Epithelial cell of proximal tubule (primary cell): ENCODE results near the gene TTC39B. TPM values are rescaled to one million over a fixed set of nuclear protein-coding genes. Genes with fewer than 3 reads are reported as not detected.

Experiments used
- DNase-seq: peaks from one replicate; pipeline ENCODE4 v3.0.0-alpha.2; 2011; ENCODE audit warnings: low read depth
- H3K4me3 ChIP-seq: 2 replicates; pipeline ENCODE4 v1.5.1; 2011; ENCODE audit warnings: low read depth, mild to moderate bottlenecking, low read length
- CTCF ChIP-seq: conservative IDR thresholded peaks from 2 replicates; pipeline ENCODE4 v1.5.1; 2012; ENCODE audit warnings: low read depth, mild to moderate bottlenecking, low read length
- total RNA-seq: library from RNA; depleted of rRNA; stranded (reverse); fragments of >200 nt; gene quantifications from 2 replicates; pipeline ENCODE4 v1.2.3, GENCODE V29; 2015

Gene TTC39B
- total RNA-seq, 1 donor from 2014 or later: 5.2 TPM

GRCh38 chr9:15249981-15250380 is 57.0 kb downstream of the TTC39B start:
- no peak overlapping the region for H3K4me3 ChIP-seq
- no peak for TF ChIP-seq CTCF
- DNase-seq: no peak

- H3K4me3 ChIP-seq: no peak overlapping the region
- no peak for DNase-seq
- no peak for TF ChIP-seq CTCF
These were observed 57.8 kb downstream of the TTC39B start for GRCh38 chr9:15249042-15249818.

- TF ChIP-seq CTCF: no peak
- DNase-seq: no peak
These were observed 58.4 kb downstream of the TTC39B start for GRCh38 chr9:15248621-15249020.

GRCh38 chr9:15248081-15248480 is 58.9 kb downstream of the TTC39B start:
- no peak for DNase-seq
- H3K4me3 ChIP-seq: no peak overlapping the region
- TF ChIP-seq CTCF: no peak

More at GRCh38 chr9:15248621-15249020, 58.4 kb downstream of the TTC39B start:
- no peak overlapping the region for H3K4me3 ChIP-seq

- no peak for TF ChIP-seq CTCF
- H3K4me3 ChIP-seq: no peak overlapping the region
- DNase-seq: peak; percentile 36
These were observed 60.3 kb downstream of the TTC39B start for GRCh38 chr9:15246708-15247107.

- no peak for DNase-seq
- no peak for TF ChIP-seq CTCF
- no peak overlapping the region for H3K4me3 ChIP-seq
These were observed 60.8 kb downstream of the TTC39B start for GRCh38 chr9:15246243-15246642.

GRCh38 chr9:15244001-15244441 is 63.0 kb downstream of the TTC39B start:
- DNase-seq: no peak

More at GRCh38 chr9:15244001-15244441, 63.0 kb downstream of the TTC39B start:
- TF ChIP-seq CTCF: no peak
- H3K4me3 ChIP-seq: no peak overlapping the region
